SJSA1 (cell line): ENCODE results near the gene BCAS4. TPM values are rescaled to one million over a fixed set of nuclear protein-coding genes. Genes with fewer than 3 reads are reported as not detected.
"Not testable (repeated sequence)": the region's sequence is repeated elsewhere in the genome, so short reads cannot be mapped to it uniquely, and the experiment has no call there.

Experiments
- DNase-seq, 2 experiments: peaks; one replicate each; pipeline ENCODE4 v3.0.0-alpha.2; 2015 to 2020; ENCODE audit warnings: low spot score in 2 of 2, low read depth in 1 of 2
- H3K27ac ChIP-seq: fragments of 250-450 bp; sonication (Bioruptor Pico); 2 replicates; pipeline ENCODE4 v1.5.1; 2020; ENCODE audit warnings: mild to moderate bottlenecking, moderate library complexity
- H3K27me3 ChIP-seq: fragments of 250-450 bp; sonication (Bioruptor Pico); replicated peaks from 2 replicates; pipeline ENCODE4 v1.5.1; 2020; ENCODE audit warnings: mild to moderate bottlenecking, moderate library complexity
- H3K36me3 ChIP-seq: fragments of 250-450 bp; sonication (Bioruptor Pico); 2 replicates; pipeline ENCODE4 v1.5.1; 2020; ENCODE audit warnings: mild to moderate bottlenecking
- H3K4me1 ChIP-seq: fragments of 250-450 bp; sonication (Bioruptor Pico); replicated peaks from 2 replicates; pipeline ENCODE4 v1.6.1; 2021; ENCODE audit warnings: mild to moderate bottlenecking
- H3K4me3 ChIP-seq: fragments of 250-450 bp; sonication (Bioruptor Pico); 2 replicates; pipeline ENCODE4 v1.5.1; 2020; ENCODE audit warnings: mild to moderate bottlenecking
- H3K9me3 ChIP-seq: fragments of 250-450 bp; sonication (Bioruptor Pico); replicated peaks from 2 replicates; pipeline ENCODE4 v1.5.1; 2020; ENCODE audit warnings: mild to moderate bottlenecking
- total RNA-seq: library from RNA; depleted of rRNA; stranded (reverse); fragments of >200 nt; shearing (Covaris generic); gene quantifications from 2 replicates; pipeline ENCODE4 v1.2.3, GENCODE V29; 2014

BCAS4 gene
- total RNA-seq, 1 experiment from 2014 or later = 4.6 TPM

DNA sequence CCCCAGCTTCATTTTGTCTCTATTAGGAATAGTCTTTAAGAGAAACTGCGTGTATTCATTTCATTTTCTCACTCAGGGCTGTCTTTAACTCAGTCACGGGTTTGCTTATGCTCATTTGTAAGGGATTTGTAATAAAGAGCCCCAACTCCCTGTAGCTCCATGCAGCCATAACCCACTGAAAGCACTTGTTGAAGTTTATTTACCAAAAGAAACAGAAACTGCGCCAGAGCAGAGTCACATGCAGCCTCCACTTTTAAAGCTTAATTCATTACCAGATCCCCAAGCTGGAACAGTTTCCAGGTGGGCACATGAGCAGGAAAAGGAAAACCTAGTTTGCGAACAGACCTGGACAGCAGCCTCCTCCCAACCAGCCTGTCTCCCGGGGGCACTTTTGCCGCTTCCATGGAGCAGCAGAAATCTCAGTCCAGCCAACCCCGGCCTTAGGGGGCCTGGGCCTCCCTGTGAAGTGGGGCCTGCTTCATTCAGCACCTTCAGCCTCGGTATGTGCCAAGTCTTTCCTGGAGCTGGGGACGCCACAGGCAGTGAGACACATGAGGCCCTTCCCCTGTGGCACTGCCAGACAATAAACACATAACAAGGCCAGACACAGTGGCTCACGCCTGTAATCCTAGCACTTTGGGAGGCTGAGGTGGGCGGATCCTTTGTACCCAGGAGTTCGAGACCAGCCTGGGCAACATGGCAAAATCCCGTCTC lies 4.5 kb downstream of the BCAS4 start:
- Histone ChIP-seq H3K4me3 (no peak overlapping the region), H3K36me3 (no peaks in the 10 kb centered on the region; the same call in 1 of the 2 replicates), H3K27me3 (no peaks in the 10 kb centered on the region), H3K9me3 (no peaks in the 10 kb centered on the region), H3K4me1 (peaks cover 3% of the 10 kb centered on the region; the same call in 1 of the 2 replicates), H3K27ac (no peak overlapping the region)
- no peak for DNase-seq

DNA sequence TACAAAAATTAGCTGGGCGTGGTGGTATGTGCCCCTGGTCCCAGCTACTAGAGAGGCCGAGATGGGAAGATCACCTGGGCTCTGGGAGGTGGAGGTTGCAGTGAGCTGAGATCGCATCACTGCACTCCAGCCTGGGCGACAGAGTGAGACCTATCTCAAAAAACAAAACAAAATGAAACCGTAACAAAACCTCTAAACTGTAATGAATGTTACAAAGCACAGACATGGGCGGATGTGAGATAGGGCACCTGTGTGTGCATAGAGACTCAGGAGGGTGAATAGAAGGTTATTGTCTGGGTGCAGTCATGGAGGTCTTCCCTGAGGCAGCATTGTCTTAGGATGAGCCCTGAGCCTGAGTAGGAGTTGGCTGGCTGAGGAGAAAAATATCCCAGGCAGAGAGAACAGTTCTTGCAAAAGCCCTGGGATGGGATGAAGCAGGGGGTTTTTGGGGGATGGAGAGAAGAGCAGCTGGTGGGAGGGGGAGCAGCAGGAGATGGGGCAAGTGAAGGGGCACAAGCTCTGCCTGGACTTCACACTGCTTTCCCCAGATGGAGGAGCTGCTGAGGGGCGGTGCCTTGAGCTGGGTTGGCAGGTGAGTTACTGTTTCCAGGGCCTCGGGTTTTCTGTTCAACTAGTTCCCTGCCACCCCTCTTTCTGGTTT lies 5.2 kb downstream of the BCAS4 start:
- H3K27me3 ChIP-seq = no peaks in the 10 kb centered on the region

DNA sequence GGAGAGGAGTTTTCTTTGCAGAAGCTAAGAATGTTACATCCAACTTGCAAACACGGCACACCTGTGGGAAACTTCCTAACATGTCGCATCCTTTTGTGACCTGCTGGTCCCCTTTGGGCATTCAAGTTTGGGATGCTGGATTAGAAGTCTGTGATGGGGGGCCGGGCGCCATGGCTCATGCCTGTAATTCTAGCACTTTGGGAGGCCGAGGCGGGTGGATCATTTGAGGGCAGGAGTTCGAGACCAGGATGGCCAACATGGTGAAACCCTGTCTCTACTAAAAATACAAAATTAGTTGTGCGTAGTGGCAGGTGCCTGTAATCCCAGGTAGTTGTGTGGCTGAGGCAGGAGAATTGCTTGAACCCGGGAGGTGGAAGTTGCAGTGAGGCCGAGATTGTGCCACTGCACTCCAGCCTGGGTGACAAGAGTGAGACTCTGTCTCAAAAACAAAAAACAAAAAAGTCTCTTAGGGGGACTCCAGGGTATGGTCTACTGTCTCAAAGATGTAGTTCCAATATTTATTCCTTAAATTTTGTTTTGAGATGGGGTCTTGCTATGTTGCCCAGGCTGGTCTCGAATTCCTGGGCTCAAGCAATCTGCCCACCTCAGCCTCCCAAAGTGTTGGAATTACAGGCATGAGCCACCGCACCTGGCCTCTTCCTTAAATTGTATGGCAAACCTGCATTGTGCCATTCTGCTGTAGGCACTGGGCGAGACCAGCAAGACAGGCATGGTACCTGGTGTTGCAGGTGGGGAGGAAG lies 6.3 kb downstream of the BCAS4 start:
- not testable (repeated sequence) for H3K4me3 ChIP-seq, H3K9me3 ChIP-seq, DNase-seq, H3K36me3 ChIP-seq, H3K4me1 ChIP-seq, H3K27ac ChIP-seq, H3K27me3 ChIP-seq

More for the DNA sequence above, 5.2 kb downstream of the BCAS4 start:
- Histone ChIP-seq H3K4me1 (no peaks in the 10 kb centered on the region), H3K27ac (no peak overlapping the region), H3K9me3 (no peaks in the 10 kb centered on the region), H3K4me3 (no peak overlapping the region), H3K36me3 (no peaks in the 10 kb centered on the region; the same call in 1 of the 2 replicates)
- no peak for DNase-seq

DNA sequence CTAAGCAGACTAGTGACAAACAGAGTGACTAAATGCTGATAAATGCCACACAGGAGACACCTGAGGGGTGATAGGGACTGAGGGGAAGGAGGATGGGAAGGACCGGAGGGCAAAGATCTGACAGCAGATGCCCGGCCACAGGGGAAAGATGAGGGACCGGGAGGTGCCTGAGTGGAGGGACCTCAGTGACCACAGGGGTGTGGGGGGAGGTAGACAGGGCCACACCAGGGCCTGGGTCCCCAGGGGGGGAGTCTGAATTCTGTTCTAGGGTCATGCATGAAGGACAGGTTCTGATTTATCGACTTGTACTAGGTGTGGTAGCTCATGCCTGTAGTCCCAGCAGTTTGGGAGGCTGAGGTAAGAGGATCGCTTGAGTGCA lies 6.9 kb downstream of the BCAS4 start:
- Histone ChIP-seq H3K36me3 (no peaks in the 10 kb centered on the region), H3K27ac (no peak overlapping the region), H3K4me3 (no peak overlapping the region), H3K9me3 (no peaks in the 10 kb centered on the region), H3K27me3 (no peaks in the 10 kb centered on the region), H3K4me1 (no peaks in the 10 kb centered on the region)
- DNase-seq = no peak

DNA sequence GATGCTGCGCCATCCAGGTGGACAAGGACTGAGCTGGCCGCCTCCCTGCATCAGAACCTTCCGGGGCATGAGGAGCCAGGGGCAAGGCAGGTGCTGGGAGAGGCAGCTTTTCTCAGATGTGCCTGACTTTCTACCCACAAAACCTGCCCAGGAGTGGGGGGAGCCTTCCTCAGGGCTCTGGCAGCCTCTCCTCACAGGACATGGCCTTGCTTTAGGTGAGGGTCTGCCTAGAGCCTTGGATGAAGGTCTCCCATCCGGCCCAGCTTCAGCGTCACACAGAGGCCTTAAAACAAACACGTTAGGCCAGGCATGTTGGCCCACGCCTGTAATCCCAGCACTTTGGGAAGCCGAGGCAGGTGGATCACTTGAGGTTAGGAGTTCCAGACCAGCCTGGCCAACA lies 7.4 kb downstream of the BCAS4 start:
- no peaks in the 10 kb centered on the region for H3K9me3 ChIP-seq
- no peak for DNase-seq
- no peaks in the 10 kb centered on the region for H3K4me1 ChIP-seq
- no peaks in the 10 kb centered on the region for H3K36me3 ChIP-seq
- H3K27me3 ChIP-seq = no peaks in the 10 kb centered on the region
- H3K27ac ChIP-seq = no peak overlapping the region
- H3K4me3 ChIP-seq = no peak overlapping the region

DNA sequence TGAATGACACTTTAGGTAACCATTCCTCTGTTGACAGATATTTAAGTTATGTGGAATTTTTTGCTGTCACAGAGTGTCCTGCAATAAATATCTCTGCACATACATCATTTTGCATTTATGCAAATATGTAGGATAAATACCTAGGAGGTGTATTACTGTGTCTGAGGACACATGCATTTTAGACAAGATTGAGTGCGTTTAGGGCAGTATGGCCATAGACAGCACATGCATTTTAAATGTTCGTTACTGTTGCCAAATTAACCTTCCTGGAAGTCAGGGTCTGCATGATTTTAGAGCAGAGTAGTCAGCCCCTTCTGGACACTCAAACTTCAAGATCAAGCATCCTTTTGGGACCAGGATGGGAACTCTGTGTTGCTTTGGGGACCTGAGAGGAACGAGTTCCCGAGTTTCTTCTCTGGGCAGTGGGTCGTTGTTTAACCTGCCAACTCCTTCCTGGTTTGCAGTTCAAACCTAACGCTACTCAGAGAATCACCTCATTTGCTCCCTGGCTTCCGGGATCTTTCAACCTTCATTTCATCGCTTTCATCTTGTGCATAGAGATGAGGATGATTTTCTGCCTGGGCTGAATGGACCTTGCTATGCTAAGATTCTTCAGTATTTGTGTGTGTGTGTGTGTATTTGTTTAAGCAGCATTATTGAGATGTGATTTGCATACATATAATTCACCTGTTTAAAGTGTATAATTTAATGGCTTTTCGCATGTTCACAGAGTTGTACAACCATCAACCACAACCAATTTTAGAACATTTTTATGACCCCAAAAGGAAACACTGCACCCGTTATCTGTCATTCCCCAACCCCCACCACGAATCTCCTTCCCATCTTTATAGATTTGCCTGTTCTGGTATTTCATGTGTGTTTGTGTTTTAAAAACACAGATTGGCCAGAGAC lies 9.8 kb downstream of the BCAS4 start:
- no peak for DNase-seq
- no peaks in the 10 kb centered on the region for H3K27me3 ChIP-seq
- no peak overlapping the region for H3K4me3 ChIP-seq
- H3K36me3 ChIP-seq = no peaks in the 10 kb centered on the region
- H3K27ac ChIP-seq = no peak overlapping the region
- H3K9me3 ChIP-seq = no peaks in the 10 kb centered on the region
- H3K4me1 ChIP-seq = no peaks in the 10 kb centered on the region

DNA sequence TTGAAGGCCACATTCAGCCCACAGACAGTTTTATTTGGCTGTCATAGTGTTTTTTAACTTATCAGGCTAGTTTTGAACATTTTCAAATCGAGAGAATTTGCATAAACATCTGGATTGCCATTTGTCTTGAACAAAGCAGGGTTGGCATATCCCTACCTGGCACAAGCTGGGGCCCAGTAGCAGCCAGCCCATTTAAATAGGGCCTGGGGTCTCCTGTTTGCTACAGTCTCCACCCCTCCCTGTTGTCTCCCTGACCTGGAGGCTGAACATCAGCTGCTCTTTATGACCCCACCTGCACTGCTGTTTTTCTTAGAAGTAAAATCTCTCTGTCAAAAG lies 10.5 kb downstream of the BCAS4 start:
- DNase-seq = no peak
- Histone ChIP-seq H3K9me3 (no peaks in the 10 kb centered on the region), H3K4me1 (no peaks in the 10 kb centered on the region), H3K36me3 (no peaks in the 10 kb centered on the region), H3K4me3 (no peak overlapping the region), H3K27ac (no peak overlapping the region), H3K27me3 (no peaks in the 10 kb centered on the region)

DNA sequence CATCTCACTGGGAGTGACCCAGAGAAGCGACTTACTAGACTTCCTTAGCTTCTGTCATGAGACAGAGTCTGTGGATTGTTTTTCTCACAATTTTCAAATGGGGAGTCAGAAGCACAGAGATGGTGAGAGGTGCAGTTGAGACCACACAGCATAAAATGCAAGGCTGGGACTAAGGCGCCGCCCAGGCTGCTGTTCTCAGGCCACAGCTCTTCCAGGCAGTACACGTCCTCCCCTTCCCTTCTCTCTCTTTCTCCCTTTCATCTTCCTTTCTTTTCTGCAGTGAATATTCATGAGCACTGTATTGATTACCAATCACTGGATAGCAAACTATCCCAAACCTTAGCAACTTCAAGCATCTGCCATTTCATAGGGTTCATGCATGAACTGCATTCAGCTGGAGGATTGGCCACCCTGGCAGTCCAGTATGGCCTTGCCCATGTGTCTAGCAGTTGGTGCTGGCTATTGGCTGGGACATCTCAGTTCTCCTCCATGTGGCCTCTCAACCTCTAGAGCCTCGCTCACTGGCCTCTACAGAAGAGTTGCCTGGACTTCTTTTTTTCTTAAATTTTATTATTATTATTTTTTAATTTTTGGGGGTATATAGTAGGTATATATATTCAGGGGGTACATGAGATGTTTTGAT lies 11.4 kb downstream of the BCAS4 start:
- Histone ChIP-seq H3K27ac (no peak overlapping the region), H3K36me3 (no peaks in the 10 kb centered on the region), H3K4me3 (no peak overlapping the region), H3K4me1 (no peaks in the 10 kb centered on the region), H3K27me3 (no peaks in the 10 kb centered on the region), H3K9me3 (no peaks in the 10 kb centered on the region)
- DNase-seq = no peak

DNA sequence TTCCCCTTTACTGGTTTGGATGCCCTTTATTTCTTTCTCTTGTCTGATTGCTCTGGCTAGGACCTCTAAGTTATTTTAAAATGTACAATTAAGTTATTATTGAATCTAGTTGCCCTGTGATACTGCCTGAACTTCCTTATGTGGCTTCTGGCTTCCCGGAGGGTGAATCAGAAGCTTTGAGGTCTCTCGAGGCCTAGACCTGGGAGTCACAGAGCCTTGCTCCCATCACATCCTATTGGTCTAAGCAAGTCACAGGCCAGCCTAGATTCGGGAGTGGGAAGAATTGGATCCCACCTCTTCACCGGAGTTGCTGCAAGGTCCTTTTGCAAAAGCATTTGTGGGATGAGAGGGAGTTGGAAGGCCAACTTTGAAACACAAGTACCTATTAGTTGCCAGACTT lies 15.2 kb downstream of the BCAS4 start:
- DNase-seq = no peak
- Histone ChIP-seq H3K27me3 (no peaks in the 10 kb centered on the region), H3K36me3 (no peaks in the 10 kb centered on the region), H3K4me1 (peaks cover 3% of the 10 kb centered on the region), H3K27ac (no peak overlapping the region), H3K9me3 (no peaks in the 10 kb centered on the region), H3K4me3 (no peak overlapping the region)

DNA sequence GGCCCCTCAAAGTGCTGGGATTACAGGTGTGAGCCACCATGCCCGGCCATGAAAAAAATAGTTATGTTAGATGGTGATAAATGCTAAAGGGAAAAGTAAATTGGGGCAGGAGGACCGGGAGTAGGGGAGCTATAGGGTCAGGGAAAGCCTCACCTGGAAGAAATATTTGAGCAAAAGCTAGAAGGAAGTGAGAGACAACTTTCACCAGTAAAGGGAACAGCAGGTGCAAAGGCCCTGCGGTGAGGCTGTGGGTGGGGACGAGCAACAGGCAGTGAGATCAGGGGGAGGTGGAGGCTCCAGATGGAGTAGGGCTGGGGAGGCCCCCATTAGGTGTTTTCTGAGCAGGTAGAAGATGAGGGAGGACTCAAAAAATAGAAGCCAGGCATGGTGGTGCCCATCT lies 16.0 kb downstream of the BCAS4 start:
- Histone ChIP-seq H3K9me3 (no peaks in the 10 kb centered on the region), H3K27me3 (no peaks in the 10 kb centered on the region), H3K27ac (no peak overlapping the region), H3K36me3 (no peaks in the 10 kb centered on the region), H3K4me3 (no peak overlapping the region), H3K4me1 (peaks cover 10% of the 10 kb centered on the region)
- no peak for DNase-seq

DNA sequence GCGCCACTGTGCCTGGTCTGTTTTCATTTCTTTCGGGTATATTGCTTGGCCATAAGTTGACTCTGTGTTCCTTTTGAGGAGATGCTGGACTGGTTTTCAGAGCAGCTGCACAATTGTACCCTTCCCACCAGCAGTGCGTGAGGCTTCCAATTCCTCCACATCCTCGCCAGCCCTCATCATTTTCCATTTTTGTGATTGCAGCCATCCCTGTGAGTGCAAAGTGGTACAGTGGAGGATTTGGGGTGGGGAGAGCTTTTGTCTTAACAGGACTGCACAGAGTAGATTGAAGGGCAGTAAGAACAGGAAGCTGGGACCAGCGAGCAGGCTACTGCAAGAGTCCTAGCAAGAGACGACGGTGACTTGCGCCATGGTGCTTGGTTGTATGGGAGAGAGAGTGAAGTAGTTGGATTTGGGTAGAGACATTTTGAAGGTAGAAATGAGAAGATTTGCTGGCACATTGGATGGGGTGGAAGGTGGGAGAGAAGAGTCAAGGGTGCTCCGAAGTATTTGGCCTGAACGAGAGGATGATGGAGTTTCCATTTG lies 18.3 kb downstream of the BCAS4 start:
- Histone ChIP-seq H3K4me1 (peaks cover 13% of the 10 kb centered on the region), H3K27ac (no peak overlapping the region), H3K27me3 (no peaks in the 10 kb centered on the region), H3K9me3 (no peaks in the 10 kb centered on the region), H3K36me3 (no peaks in the 10 kb centered on the region), H3K4me3 (no peak overlapping the region)
- DNase-seq = no peak

DNA sequence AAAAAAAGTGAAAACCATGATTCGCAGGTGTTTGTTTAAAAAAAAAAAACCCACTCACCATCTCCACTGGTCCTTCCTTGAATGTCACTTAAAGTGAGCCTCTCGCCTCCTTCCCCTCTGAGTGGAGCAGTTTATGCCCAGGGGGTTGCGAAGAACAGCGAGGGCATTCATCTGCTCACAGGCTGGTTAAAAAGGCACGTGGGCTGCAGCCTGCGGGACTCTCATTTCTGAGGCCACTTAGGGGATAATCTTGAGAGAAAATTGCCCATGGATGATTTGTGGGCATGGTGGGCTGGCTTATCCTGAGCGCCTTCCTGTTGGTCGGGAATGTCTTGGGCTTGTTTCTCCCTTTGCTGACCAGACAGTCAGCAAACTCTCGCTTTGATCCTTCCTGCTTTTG lies 18.9 kb downstream of the BCAS4 start:
- Histone ChIP-seq H3K27me3 (no peaks in the 10 kb centered on the region), H3K27ac (no peak overlapping the region), H3K4me1 (peaks cover 13% of the 10 kb centered on the region), H3K36me3 (no peaks in the 10 kb centered on the region), H3K4me3 (no peak overlapping the region), H3K9me3 (no peaks in the 10 kb centered on the region)
- DNase-seq = no peak
